Activated CD8-positive, alpha-beta memory T cell treated with anti-CD3 and anti-CD28 coated beads, Interleukin-2, amount 10 ng/mL, durations not matched to agents 7 days and 5 days (primary cell): Measurements from ENCODE around the gene SMCHD1. TPM values are rescaled to one million over a fixed set of nuclear protein-coding genes. Genes with fewer than 3 reads are reported as not detected.
"Not testable (repeated sequence)": the region's sequence is repeated elsewhere in the genome, so short reads cannot be mapped to it uniquely, and the experiment has no call there.

Experiments used
- ATAC-seq: fragments of 150-1000 bp; cut with Tn5 transposase; one replicate; pipeline ENCODE4 v1.10.0; 2021; ENCODE audit warnings: moderate library complexity
- CTCF ChIA-PET: fragments of 350-600 bp; sonication (Branson Sonifier 250); formaldehyde crosslinking; loops from one replicate; lab custom pipeline; 2021; ENCODE audit warnings: antibody characterized with exemption; lab: Charles Lee
- DNase-seq: peaks from one replicate; pipeline ENCODE4 v3.0.0-alpha.2; 2020
- H3K27ac Mint-ChIP-seq: one replicate; pipeline ENCODE4 v1.8.0; 2021; ENCODE audit warnings: mild to moderate bottlenecking, mixed read lengths
- H3K27me3 Mint-ChIP-seq: one replicate; pipeline ENCODE4 v1.8.0; 2021; ENCODE audit warnings: mixed read lengths
- H3K36me3 Mint-ChIP-seq: one replicate; pipeline ENCODE4 v1.8.0; 2021; ENCODE audit warnings: mild to moderate bottlenecking, mixed read lengths
- H3K4me1 Mint-ChIP-seq: one replicate; pipeline ENCODE4 v1.8.0; 2021; ENCODE audit warnings: mixed read lengths
- H3K4me3 Mint-ChIP-seq: one replicate; pipeline ENCODE4 v1.8.0; 2021; ENCODE audit warnings: mild to moderate bottlenecking, moderate library complexity, mixed read lengths
- H3K9me3 Mint-ChIP-seq: one replicate; pipeline ENCODE4 v1.8.0; 2022; ENCODE audit warnings: low read depth, mixed read lengths
- total RNA-seq, 2 experiments: library from RNA; stranded (reverse); gene quantifications; one replicate each; pipeline ENCODE4 v1.2.3, GENCODE V29; 2021

The SMCHD1 gene
- total RNA-seq, 2 experiments from 2014 or later: 129 to 174 TPM

GRCh38 chr18:2818281-2818680 lies 162.8 kb downstream of the SMCHD1 start:
- Mint-ChIP-seq H3K36me3 (peaks cover 2% of the 10 kb centered on the region), H3K27me3 (peaks cover 3% of the 10 kb centered on the region), H3K27ac (no peak overlapping the region), H3K9me3 (peaks cover 15% of the 10 kb centered on the region), H3K4me3 (no peak overlapping the region), H3K4me1 (no peaks in the 10 kb centered on the region)
- CTCF ChIA-PET: no interaction called here
- ATAC-seq (no peak), DNase-seq (no peak)

DNA sequence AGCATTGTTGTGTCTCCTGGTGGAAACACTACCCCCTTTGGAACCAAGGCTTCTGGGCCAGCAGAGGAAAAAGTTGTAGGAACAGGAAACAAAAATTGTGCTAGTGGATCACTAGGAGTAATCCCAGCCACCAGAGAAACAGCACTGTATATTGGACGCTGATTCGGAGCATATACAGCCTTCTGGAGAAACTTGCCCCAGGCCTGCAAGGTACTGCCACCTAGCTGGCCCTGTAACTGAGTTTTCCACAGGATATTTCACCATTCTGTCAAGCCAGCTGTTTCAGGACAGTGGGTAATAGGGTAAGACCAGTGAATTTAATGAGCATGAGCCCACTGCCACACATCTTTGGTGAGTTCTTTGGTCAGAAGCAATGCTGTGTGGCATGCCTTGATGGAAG lies 166.2 kb downstream of the SMCHD1 start:
- Mint-ChIP-seq H3K27ac (no peak overlapping the region), H3K27me3 (peaks cover 3% of the 10 kb centered on the region), H3K9me3 (peaks cover 7% of the 10 kb centered on the region), H3K4me1 (no peaks in the 10 kb centered on the region), H3K36me3 (no peaks in the 10 kb centered on the region), H3K4me3 (no peak overlapping the region)
- ATAC-seq (no peak), DNase-seq (no peak)
- CTCF ChIA-PET: interaction anchor here (0.6 kb wide), 1 partner anchor 139 kb away, joined by 3 read pairs; no protein-coding TSS in a partner anchor

DNA sequence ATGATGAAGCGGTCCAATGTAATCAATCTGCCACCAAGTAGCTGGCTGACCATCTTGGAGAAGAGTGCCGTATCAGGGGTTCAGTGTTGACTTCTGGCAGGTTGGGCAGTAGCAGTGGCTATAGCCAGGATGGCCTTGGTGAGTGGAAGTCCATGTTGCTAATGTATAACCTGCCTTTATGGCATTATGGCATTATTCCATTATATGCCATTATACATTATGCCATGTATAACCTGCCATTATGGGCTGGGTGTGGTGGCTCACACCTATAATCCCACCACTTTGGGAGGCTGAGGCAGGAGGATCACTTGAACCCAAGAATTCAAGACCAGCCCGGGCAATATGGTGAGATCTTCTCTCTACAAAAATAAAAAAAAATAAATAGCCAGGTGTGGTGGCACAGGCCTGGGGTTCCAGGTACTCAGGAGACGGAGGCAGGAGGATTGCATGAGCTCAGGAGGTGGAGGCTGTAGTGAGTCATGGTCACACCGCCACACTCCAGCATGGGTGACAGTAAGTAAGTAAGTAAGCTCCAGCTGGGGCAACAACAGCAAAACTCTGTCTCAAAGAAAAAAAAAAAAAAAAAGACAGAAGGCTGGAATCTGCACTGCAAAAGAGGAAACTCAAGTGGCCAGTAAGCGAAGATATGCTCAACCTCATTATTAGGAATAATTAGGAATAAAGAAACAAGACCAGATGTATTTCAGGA lies 166.8 kb downstream of the SMCHD1 start:
- peaks cover 7% of the 10 kb centered on the region for H3K9me3 Mint-ChIP-seq
- H3K36me3 Mint-ChIP-seq: no peaks in the 10 kb centered on the region
- H3K27me3 Mint-ChIP-seq: peaks cover 3% of the 10 kb centered on the region
- ATAC-seq (no peak), DNase-seq (no peak)
- CTCF ChIA-PET: interaction anchor here (0.6 kb wide), 1 partner anchor 140 kb away, joined by 3 read pairs; no protein-coding TSS in a partner anchor
- no peak overlapping the region for H3K4me3 Mint-ChIP-seq
- H3K4me1 Mint-ChIP-seq: no peaks in the 10 kb centered on the region
- no peak overlapping the region for H3K27ac Mint-ChIP-seq

DNA sequence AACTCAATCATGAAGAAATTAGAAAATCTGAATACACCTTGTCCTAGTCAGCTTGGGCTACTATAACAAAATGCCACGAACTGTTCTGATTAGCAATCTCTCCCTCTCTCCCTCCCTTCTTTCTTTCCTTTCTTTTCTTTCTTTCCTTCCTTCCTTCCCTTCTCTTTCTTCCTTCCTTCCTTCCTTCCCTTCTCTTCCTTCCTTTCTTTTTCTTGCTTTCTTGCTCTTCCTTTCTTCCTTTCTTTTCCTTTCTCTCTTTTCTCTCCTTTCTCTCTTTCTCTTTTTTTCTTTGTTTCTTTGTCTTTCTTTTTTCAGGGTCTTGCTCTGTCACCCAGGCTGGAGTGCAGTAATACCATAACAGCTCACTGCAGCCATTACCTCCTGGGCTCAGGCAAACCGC lies 167.7 kb downstream of the SMCHD1 start:
- Mint-ChIP-seq H3K9me3 (peaks cover 6% of the 10 kb centered on the region), H3K27ac (no peak overlapping the region), H3K36me3 (no peaks in the 10 kb centered on the region), H3K27me3 (peaks cover 3% of the 10 kb centered on the region), H3K4me1 (no peaks in the 10 kb centered on the region), H3K4me3 (no peak overlapping the region)
- no peak for ATAC-seq
- CTCF ChIA-PET: no interaction called here
- DNase-seq: no peak

DNA sequence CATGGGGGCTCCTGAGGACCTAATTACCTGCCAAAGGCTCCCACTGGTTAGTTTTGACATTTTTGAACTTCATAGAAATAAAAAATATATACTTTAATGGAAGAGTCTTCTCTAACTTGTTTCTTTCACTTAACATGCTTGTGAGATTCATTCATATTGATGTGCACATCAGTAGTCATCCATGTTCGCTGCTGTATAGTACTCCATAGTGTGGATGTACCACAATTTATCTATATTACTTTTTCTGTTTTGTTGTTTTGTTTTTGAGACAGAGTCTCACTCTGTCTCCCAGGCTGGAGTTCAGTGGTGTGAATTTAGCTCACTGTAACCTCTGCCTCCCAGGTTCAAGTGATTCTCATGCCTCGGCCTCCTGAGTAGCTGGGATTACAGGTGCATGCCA lies 168.4 kb downstream of the SMCHD1 start:
- H3K9me3 Mint-ChIP-seq: peaks cover 4% of the 10 kb centered on the region
- DNase-seq (no peak), ATAC-seq (no peak)
- H3K27me3 Mint-ChIP-seq: peaks cover 3% of the 10 kb centered on the region
- H3K36me3 Mint-ChIP-seq: no peaks in the 10 kb centered on the region
- no peaks in the 10 kb centered on the region for H3K4me1 Mint-ChIP-seq
- H3K4me3 Mint-ChIP-seq: no peak overlapping the region
- H3K27ac Mint-ChIP-seq: no peak overlapping the region
- CTCF ChIA-PET: no interaction called here

DNA sequence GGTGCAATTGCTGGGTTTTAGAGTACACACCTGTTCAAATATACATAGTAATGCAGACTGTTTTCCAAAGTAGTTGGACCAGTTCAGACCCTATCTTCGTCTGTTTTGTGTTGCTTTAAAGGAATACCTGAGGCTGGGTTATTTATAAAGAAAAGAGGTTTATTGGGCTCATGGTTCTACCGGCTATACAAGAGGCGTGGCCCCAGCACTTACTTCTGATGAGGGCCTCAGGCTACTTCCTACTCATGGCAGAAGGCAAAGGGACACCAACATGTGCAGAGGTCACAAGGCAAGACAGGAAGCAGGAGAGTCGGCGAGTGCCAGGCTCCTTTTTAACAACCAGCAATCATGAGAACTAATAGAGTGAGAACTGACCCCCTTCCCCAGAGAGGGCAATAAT lies 169.3 kb downstream of the SMCHD1 start:
- ATAC-seq (no peak), DNase-seq (no peak)
- no peaks in the 10 kb centered on the region for H3K36me3 Mint-ChIP-seq
- no peak overlapping the region for H3K4me3 Mint-ChIP-seq
- peaks cover 4% of the 10 kb centered on the region for H3K9me3 Mint-ChIP-seq
- H3K27me3 Mint-ChIP-seq: no peaks in the 10 kb centered on the region
- CTCF ChIA-PET: no interaction called here
- no peak overlapping the region for H3K27ac Mint-ChIP-seq
- H3K4me1 Mint-ChIP-seq: no peaks in the 10 kb centered on the region

DNA sequence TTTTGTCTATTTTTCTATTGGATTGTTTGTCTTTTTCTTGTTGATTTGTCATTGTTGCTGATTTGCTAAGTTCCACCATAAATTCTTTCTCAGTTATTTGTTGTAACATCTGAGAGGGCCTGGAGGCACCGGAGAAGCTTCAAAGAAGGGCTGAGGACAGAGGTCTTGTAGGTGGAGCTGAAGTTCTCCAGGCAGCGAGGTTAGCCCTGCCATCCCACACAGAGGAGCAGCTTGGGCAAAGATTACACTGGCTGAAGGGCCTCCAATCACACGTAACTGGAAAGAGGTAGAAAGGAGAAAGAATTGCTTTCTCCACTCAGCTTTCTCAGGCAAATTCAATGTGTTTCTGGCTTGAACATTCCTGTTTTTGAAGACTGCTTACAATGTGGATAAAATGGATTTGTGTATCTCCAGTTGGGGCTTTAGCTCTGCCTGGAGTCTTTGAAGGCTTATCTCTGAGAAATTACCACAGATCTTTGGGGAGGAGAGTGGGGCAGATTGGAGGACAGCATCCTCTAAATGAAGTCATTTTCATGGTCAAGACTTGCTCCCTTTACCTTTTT lies 170.2 kb downstream of the SMCHD1 start:
- H3K27me3 Mint-ChIP-seq: peaks cover 2% of the 10 kb centered on the region
- no peak overlapping the region for H3K27ac Mint-ChIP-seq
- H3K4me3 Mint-ChIP-seq: no peak overlapping the region
- peaks cover 4% of the 10 kb centered on the region for H3K9me3 Mint-ChIP-seq
- ATAC-seq (no peak), DNase-seq (no peak)
- H3K4me1 Mint-ChIP-seq: no peaks in the 10 kb centered on the region
- no peaks in the 10 kb centered on the region for H3K36me3 Mint-ChIP-seq
- CTCF ChIA-PET: no interaction called here

- Mint-ChIP-seq H3K36me3 (no peaks in the 10 kb centered on the region), H3K4me1 (no peaks in the 10 kb centered on the region), H3K4me3 (no peak overlapping the region), H3K9me3 (peaks cover 4% of the 10 kb centered on the region), H3K27me3 (peaks cover 6% of the 10 kb centered on the region), H3K27ac (no peak overlapping the region)
- CTCF ChIA-PET: no interaction called here
- DNase-seq (no peak), ATAC-seq (no peak)
These were observed 171.1 kb downstream of the SMCHD1 start for GRCh38 chr18:2826581-2826980.

DNA sequence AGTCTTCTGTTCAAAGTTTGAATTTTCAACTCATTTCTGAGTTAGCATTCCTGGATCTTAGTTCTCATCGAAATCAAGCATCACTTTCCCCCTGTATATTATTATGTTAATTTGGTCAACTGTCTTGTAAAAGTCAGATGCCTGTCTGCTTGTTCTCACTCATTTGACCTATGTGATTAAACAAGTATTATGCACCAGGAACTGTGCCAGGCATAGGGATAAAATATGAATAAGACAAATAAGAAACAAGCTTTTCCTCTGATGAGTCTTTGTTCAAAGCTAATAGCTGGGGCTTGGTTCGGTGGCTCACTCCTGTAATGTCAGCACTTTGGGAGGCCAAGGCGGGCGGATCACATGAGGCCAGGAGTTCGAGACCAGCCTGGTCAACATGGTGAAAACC lies 171.5 kb downstream of the SMCHD1 start:
- no peaks in the 10 kb centered on the region for H3K36me3 Mint-ChIP-seq
- no peak for ATAC-seq
- no peaks in the 10 kb centered on the region for H3K4me1 Mint-ChIP-seq
- peaks cover 6% of the 10 kb centered on the region for H3K27me3 Mint-ChIP-seq
- no peak for DNase-seq
- peaks cover 4% of the 10 kb centered on the region for H3K9me3 Mint-ChIP-seq
- H3K27ac Mint-ChIP-seq: no peak overlapping the region
- CTCF ChIA-PET: no interaction called here
- H3K4me3 Mint-ChIP-seq: no peak overlapping the region

DNA sequence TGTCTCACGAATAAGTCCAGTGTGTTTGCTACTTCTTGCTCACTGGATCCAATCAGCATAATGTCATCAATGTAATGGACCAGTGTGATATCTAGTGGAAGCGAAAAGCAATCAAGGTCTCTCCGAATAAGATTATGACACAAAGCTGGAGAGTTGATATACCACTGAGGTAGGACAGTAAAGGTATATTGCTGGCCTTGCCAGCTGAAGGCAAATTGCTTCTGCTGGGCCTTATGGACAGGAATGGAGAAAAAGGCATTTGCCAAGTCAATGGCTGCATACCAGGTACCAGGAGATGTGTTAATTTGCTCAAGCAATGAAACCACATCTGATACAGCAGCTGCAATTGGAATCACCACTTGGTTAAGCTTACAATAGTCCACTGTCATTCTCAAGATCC lies 180.6 kb downstream of the SMCHD1 start:
- H3K27me3 Mint-ChIP-seq, CTCF ChIA-PET, H3K4me1 Mint-ChIP-seq, DNase-seq, H3K27ac Mint-ChIP-seq, H3K9me3 Mint-ChIP-seq, ATAC-seq, H3K36me3 Mint-ChIP-seq, H3K4me3 Mint-ChIP-seq: not testable (repeated sequence)

GRCh38 chr18:2837290-2837689 lies 181.8 kb downstream of the SMCHD1 start:
- H3K9me3 Mint-ChIP-seq, H3K27me3 Mint-ChIP-seq, CTCF ChIA-PET, ATAC-seq, H3K36me3 Mint-ChIP-seq, DNase-seq, H3K27ac Mint-ChIP-seq, H3K4me1 Mint-ChIP-seq, H3K4me3 Mint-ChIP-seq: not testable (repeated sequence)

DNA sequence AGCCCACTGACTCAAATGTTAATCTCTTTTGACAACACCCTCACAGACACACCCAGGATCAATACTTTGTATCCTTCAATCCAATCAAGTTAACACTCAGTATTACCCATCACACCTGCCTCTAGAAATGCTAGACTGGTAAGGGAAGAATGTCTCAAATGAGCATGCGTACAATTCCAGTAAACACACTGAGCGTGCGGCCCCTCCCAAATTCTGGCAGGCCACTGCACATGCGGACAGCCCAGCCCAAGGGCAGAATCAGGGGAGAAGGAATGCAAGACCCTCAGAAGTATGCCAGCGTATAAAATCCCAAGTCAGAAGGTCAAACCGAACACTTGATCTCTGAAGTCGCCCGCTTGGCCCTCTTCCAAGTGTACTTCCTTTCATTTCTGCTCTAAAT lies 183.7 kb downstream of the SMCHD1 start:
- H3K27me3 Mint-ChIP-seq: peaks cover 18% of the 10 kb centered on the region
- H3K4me1 Mint-ChIP-seq: no peaks in the 10 kb centered on the region
- H3K4me3 Mint-ChIP-seq: no peak overlapping the region
- H3K9me3 Mint-ChIP-seq: peaks cover 5% of the 10 kb centered on the region
- ATAC-seq: no peak
- CTCF ChIA-PET: no interaction called here
- no peak for DNase-seq
- peaks cover 4% of the 10 kb centered on the region for H3K36me3 Mint-ChIP-seq
- H3K27ac Mint-ChIP-seq: no peak overlapping the region

GRCh38 chr18:2840521-2840920 lies 185.0 kb downstream of the SMCHD1 start:
- peaks cover 30% of the 10 kb centered on the region for H3K27me3 Mint-ChIP-seq
- H3K9me3 Mint-ChIP-seq: peaks cover 5% of the 10 kb centered on the region
- no peak for ATAC-seq
- H3K36me3 Mint-ChIP-seq: peaks cover 4% of the 10 kb centered on the region
- H3K4me1 Mint-ChIP-seq: no peaks in the 10 kb centered on the region
- H3K4me3 Mint-ChIP-seq: no peak overlapping the region
- no peak for DNase-seq
- CTCF ChIA-PET: no interaction called here
- no peak overlapping the region for H3K27ac Mint-ChIP-seq

DNA sequence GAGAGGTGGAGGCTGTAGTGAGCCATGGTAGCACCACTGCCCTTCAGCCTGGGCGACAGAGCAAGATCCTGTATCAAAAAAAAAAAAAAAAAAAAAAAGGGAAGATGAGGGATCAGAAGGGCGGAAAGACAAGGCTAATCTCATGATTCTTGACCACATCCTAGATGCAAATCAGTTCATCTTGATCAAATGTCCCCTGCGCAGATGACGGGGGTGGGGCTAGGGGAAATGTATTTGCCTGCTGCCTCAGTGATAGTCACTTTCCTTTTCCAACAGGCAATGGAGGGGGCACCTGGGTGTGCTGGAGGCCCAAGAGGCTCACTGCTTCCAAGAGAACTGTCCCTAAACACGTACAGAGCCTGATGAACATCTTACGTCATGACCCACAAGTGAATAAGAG lies 187.6 kb downstream of the SMCHD1 start:
- peaks cover 12% of the 10 kb centered on the region for H3K4me1 Mint-ChIP-seq
- no peak overlapping the region for H3K4me3 Mint-ChIP-seq
- H3K27ac Mint-ChIP-seq: no peak overlapping the region
- H3K9me3 Mint-ChIP-seq: peaks cover 4% of the 10 kb centered on the region
- ATAC-seq: no peak
- H3K27me3 Mint-ChIP-seq: peaks cover 50% of the 10 kb centered on the region
- CTCF ChIA-PET: interaction anchor here (0.7 kb wide), 1 partner anchor 152 kb away, joined by 4 read pairs; no protein-coding TSS in a partner anchor
- peaks cover 3% of the 10 kb centered on the region for H3K36me3 Mint-ChIP-seq
- no peak for DNase-seq
